Measurements from ENCODE around the gene CUTA. TPM values are rescaled to one million over a fixed set of nuclear protein-coding genes. Genes with fewer than 3 reads are reported as not detected.

The CUTA gene
- total RNA-seq, 2 experiments from 2014 or later, result 176 to 185 TPM

DNA sequence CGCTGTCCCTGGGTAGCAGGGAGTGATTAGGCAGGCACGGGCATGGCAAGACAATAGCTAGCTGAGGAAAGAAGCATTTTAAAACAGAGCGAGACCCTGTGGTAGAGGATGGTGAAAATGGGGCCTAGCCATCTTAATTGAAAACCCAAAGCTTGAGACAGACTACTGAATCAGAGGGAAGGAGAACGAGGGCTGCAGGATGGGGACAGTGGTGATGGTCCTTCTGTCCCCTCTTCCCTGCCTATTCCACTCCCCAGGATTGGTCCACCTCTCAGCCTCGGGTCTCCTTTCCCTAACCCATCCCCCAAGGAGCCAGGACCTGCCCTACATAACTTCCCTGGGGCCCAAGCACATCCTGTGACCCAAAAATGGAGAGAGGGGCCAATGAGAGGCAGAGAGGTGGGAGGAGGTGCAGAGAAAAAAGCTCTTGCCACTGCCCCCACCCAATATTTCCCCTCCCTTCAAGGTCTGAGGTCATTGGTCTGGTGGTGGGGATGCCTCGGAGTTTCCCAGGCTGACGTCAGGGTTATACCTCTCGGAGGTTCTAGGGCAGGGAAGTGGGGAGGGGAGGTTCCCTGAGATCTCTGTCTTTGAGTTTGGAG, 884 bp upstream of the CUTA start:
- Mint-ChIP-seq H3K4me3 (peak overlapping the region; percentile 92), H3K4me1 (ENCODE audit: low read depth) (peaks cover 78% of the 10 kb centered on the region), H3K27me3 (no peaks in the 10 kb centered on the region), H3K27ac (peak overlapping the region; percentile 98), H3K9me3 (no peaks in the 10 kb centered on the region), H3K36me3 (ENCODE audit: low read depth) (peaks cover 44% of the 10 kb centered on the region)
- H3K36me3 ChIP-seq (ENCODE audit: insufficient read depth, low read length), result peaks cover 28% of the 10 kb centered on the region
- H3K4me1 ChIP-seq (ENCODE audit: insufficient read depth, low read length), result peaks cover 70% of the 10 kb centered on the region
- ATAC-seq (ENCODE audit: poor library complexity) (no peak), DNase-seq (peak in 5 of 14 experiments; percentile 38 to 93 (median 72))
- H3K27me3 ChIP-seq (ENCODE audit: control insufficient read depth in 1 of 2, insufficient read depth in 2 of 2, low read length in 2 of 2), result no peaks in the 10 kb centered on the region
- CTCF ChIA-PET, result interaction anchor here (0.6 to 1.4 kb wide), 5 partner anchors 12 to 428 kb away, joined by 3 to 6 read pairs (median 3); partner anchors contain the start of gene B3GALT4
- H3K27ac ChIP-seq (ENCODE audit: low read depth in 1 of 2, low read length in 2 of 2), result peak overlapping the region; percentile 97 to 99
- intact Hi-C loops (cut with DNase I, micrococcal nuclease), result loop anchor here (1.0 to 5.0 kb wide), 5 partner anchors 8 to 106 kb away; partner anchors contain the start of genes TAPBP (in 1 of the 2) and ZBTB9 (in 1 of the 2)
- TF ChIP-seq, protein P1, sequence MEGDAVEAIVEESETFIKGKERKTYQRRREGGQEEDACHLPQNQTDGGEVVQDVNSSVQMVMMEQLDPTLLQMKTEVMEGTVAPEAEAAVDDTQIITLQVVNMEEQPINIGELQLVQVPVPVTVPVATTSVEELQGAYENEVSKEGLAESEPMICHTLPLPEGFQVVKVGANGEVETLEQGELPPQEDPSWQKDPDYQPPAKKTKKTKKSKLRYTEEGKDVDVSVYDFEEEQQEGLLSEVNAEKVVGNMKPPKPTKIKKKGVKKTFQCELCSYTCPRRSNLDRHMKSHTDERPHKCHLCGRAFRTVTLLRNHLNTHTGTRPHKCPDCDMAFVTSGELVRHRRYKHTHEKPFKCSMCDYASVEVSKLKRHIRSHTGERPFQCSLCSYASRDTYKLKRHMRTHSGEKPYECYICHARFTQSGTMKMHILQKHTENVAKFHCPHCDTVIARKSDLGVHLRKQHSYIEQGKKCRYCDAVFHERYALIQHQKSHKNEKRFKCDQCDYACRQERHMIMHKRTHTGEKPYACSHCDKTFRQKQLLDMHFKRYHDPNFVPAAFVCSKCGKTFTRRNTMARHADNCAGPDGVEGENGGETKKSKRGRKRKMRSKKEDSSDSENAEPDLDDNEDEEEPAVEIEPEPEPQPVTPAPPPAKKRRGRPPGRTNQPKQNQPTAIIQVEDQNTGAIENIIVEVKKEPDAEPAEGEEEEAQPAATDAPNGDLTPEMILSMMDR (IDR thresholded peaks at IDR 0.05), result no peak
- POLR2A ChIA-PET, result interaction anchor here (0.6 to 4.8 kb wide), 19 partner anchors 7 to 450 kb away, joined by 3 to 60 read pairs (median 10); partner anchors contain the start of genes B3GALT4, HLA-DPA1, PFDN6 and PHF1
- no peaks in the 10 kb centered on the region for H3K9me3 ChIP-seq (ENCODE audit: control insufficient read depth in 1 of 2, insufficient read depth in 1 of 2, low read length in 2 of 2)
- peak overlapping the region; percentile 54 for H3K4me3 ChIP-seq (ENCODE audit: low read length)

DNA sequence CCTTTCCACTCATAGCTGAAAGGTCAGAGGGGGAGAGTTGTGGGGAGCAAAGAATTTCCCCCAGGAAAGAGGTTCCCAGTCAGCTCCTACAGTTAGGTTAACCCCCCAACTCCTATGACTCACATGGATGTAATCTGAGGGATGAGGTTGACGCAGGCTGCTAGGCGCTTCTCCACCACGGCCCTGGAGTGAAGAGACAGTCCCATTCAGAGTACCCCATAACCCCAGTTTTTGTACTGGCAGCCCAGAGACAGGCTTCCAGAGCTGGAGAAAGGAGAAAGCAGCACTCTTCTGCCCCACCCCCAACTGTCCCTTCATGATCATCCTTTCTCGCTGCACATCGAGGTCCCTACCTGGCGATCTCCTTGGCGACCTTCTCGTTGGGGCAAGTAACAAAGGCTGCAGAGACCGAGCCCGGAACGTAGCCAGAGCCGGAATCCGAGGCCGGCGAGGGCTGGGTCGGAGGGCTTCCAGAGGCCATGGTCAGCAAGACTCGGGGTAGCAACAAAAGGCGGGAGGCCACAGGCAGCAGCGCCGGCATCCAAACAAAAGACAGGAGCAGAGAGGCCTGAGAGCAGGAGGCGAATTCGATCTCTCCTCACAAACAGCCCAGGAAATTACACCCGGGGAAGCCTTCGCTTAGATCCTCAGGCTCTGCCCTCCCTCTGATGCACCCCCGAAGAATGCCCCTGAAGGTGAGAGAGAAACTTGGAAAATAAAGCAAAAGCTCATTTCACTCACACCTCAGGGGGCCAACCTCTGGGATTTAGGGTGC, 592 bp downstream of the CUTA start:
- TF ChIP-seq, protein P1 (IDR thresholded peaks at IDR 0.05), result no peak
- no peaks in the 10 kb centered on the region for H3K9me3 Mint-ChIP-seq
- peaks cover 40% of the 10 kb centered on the region for H3K36me3 ChIP-seq (ENCODE audit: insufficient read depth, low read length)
- H3K4me3 ChIP-seq (ENCODE audit: low read length), result peak overlapping the region; percentile 82
- peaks cover 83% of the 10 kb centered on the region for H3K4me1 ChIP-seq (ENCODE audit: insufficient read depth, low read length)
- H3K9me3 ChIP-seq (ENCODE audit: control insufficient read depth in 1 of 2, insufficient read depth in 1 of 2, low read length in 2 of 2), result no peaks in the 10 kb centered on the region
- peaks cover 59% of the 10 kb centered on the region for H3K36me3 Mint-ChIP-seq (ENCODE audit: low read depth)
- H3K4me1 Mint-ChIP-seq (ENCODE audit: low read depth), result peaks cover 87% of the 10 kb centered on the region
- peak overlapping the region; percentile 92 for H3K4me3 Mint-ChIP-seq
- intact Hi-C loops (cut with DNase I, micrococcal nuclease), result loop anchor here (2.0 to 5.0 kb wide), 2 partner anchors 13 to 105 kb away; partner anchors contain the start of gene TAPBP (in 1 of the 2)
- H3K27ac ChIP-seq (ENCODE audit: low read depth in 1 of 2, low read length in 2 of 2), result peak overlapping the region; percentile 94
- DNase-seq (peak in 4 of 14 experiments; percentile 29 to 65 (median 51)), ATAC-seq (ENCODE audit: poor library complexity) (no peak)
- no peaks in the 10 kb centered on the region for H3K27me3 Mint-ChIP-seq
- peak overlapping the region; percentile 98 for H3K27ac Mint-ChIP-seq
- CTCF ChIA-PET, result interaction anchor here (0.6 to 3.2 kb wide), 6 partner anchors 8 to 294 kb away, joined by 3 to 9 read pairs (median 4); partner anchors contain the start of genes B3GALT4 and UQCC2
- POLR2A ChIA-PET, result interaction anchor here (0.8 to 4.8 kb wide), 15 partner anchors 8 to 1445 kb away, joined by 3 to 60 read pairs (median 11); partner anchors contain the start of genes B3GALT4, HLA-DPA1, PFDN6 and RPS18
- H3K27me3 ChIP-seq (ENCODE audit: control insufficient read depth in 1 of 2, insufficient read depth in 2 of 2, low read length in 2 of 2), result no peaks in the 10 kb centered on the region
